GM12873 (cell line): ENCODE results near the gene DDX10.

Experiments
- CTCF ChIP-seq: IDR thresholded peaks from 2 replicates; pipeline ENCODE4 v1.5.1; 2012; ENCODE audit warnings: low read depth, mild to moderate bottlenecking, moderate library complexity, low read length, control low read depth; ENCODE audit not compliant: insufficient read depth; ENCODE audit errors: missing control alignments

Gene DDX10

DNA sequence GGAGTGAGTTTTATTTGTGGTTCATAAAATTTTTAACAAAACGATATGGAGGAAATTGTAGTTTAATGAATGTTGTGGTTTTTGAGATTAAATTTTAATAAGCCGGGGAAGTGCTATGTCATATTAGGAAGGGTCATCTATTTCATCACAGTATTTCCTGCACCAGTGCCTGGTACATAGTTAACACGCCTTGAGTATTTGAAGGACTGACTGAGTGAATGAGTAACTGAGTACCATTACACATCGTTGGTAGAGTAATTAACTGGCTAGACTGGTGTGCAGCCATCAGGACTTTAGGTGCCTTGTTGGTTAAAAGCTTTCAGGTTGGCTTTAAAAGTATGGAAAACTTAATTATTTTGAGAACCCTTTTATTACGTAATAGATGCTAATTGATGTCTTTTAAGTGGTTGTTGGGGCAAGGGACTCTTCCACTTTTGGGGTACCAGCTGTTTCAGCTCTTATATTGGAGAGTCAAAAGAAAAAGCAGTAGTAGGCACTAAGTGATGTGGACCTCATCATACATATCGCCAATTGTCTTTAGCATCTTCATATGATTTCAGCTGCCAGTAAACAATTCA lies 101.8 kb downstream of the DDX10 start:
- TF ChIP-seq CTCF, result no peak

GRCh38 chr11:108768370-108768769 lies 103.5 kb downstream of the DDX10 start:
- no peak for TF ChIP-seq CTCF

- TF ChIP-seq CTCF, result no peak
Observed at GRCh38 chr11:108768964-108769363, 104.1 kb downstream of the DDX10 start.

- TF ChIP-seq CTCF, result no peak
Observed at GRCh38 chr11:108774037-108774730, 109.3 kb downstream of the DDX10 start.

GRCh38 chr11:108775324-108775723 lies 110.5 kb downstream of the DDX10 start:
- TF ChIP-seq CTCF, result no peak

DNA sequence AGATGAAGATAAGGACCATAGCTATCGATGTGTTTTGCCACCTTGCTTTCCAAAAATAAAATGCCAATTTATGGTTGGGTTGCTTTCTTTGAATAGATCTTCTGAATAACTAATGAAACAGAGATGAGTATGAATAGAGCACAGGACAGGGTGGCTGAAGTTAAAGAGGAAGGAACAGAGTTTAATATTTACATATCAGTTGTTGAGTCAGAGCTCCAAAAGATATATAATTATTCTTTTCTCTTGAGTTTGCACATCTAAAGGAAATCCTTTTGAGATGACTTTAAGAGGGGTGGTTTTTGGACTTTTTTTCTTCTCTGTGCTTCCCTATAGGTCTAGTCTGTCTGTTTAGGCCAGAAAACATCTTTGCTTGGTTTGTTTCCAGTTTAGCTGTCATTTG lies 115.2 kb downstream of the DDX10 start:
- TF ChIP-seq CTCF, result no peak

DNA sequence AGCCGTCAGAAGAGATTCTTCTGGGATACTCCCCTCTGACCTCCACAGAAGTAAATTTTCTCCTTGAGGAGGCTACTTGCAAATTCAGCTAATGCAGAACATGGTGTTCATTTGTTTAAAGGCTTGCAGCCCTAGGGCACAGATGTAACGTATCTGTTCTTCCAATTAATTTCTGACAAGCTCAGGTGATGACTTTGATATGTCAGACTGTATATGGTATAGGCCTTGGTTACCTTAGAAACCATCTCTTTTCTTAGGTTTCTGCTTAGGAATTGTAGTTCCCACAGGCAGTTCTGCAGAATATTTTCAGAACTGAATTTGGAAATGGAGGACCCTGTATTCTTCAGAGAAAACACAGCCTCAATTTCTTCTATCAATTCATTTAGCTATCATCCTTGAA lies 117.1 kb downstream of the DDX10 start:
- TF ChIP-seq CTCF, result no peak
